ENCODE results near the gene MAST3. TPM values are rescaled to one million over a fixed set of nuclear protein-coding genes. Genes with fewer than 3 reads are reported as not detected.

The MAST3 gene
- total and polyA plus RNA-seq, 12 donors: 1.6 to 19.1 (median 11.4) TPM

GRCh38 chr19:18065173-18065495 lies 32.4 kb upstream of the MAST3 start:
- Histone ChIP-seq H3K9me3 (replicated peaks in 1 of 3) (no peaks in the 10 kb centered on the region), H3K27me3 (no peaks in the 10 kb centered on the region), H3K4me3 (no peak overlapping the region), H3K27ac (no peak overlapping the region), H3K4me1 (replicated peaks in 1 of 2) (no peaks in the 10 kb centered on the region), H3K36me3 (replicated peaks in 1 of 2) (no peaks in the 10 kb centered on the region)
- 82 to 100% (median 86%) methylated on average over 1 of the region's 1 CpG; no CpG with 5 or more reads in 1 of the 4 donors for WGBS, 4 donors
- TF ChIP-seq, protein P1, sequence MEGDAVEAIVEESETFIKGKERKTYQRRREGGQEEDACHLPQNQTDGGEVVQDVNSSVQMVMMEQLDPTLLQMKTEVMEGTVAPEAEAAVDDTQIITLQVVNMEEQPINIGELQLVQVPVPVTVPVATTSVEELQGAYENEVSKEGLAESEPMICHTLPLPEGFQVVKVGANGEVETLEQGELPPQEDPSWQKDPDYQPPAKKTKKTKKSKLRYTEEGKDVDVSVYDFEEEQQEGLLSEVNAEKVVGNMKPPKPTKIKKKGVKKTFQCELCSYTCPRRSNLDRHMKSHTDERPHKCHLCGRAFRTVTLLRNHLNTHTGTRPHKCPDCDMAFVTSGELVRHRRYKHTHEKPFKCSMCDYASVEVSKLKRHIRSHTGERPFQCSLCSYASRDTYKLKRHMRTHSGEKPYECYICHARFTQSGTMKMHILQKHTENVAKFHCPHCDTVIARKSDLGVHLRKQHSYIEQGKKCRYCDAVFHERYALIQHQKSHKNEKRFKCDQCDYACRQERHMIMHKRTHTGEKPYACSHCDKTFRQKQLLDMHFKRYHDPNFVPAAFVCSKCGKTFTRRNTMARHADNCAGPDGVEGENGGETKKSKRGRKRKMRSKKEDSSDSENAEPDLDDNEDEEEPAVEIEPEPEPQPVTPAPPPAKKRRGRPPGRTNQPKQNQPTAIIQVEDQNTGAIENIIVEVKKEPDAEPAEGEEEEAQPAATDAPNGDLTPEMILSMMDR (IDR thresholded peaks at IDR 0.05): no peak
- no peak for TF ChIP-seq POLR2A (IDR thresholded peaks at IDR 0.05)
- intact Hi-C loops (cut with DNase I): loop anchor here in 1 of 2 donors (10.0 kb wide), 1 partner anchor 120 kb away; no protein-coding TSS in a partner anchor
- DNase-seq: no peak

DNA sequence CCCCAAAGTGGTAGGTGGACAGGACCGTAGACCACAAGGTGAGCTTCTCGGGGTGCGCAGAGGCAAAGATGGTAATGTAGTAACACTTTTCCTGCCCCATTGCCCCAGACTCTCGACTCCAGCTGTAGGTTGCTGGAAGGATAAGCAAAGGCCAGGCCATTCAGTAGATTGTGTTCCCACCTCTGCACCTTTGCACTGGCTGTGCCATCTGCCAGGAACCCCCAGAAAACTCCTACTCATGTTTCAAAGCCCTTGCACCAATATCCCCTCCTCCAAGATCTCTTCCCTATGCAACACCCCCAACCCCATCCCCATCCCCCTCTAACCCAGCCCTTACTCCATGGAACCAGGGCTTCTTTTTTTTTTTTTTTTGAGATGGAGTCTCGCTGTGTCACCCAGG lies 29.2 kb upstream of the MAST3 start:
- H3K27me3 ChIP-seq: no peaks in the 10 kb centered on the region
- TF ChIP-seq POLR2A (IDR thresholded peaks at IDR 0.05): no peak
- TF ChIP-seq, protein P1 (IDR thresholded peaks at IDR 0.05): no peak
- no peaks in the 10 kb centered on the region for H3K9me3 ChIP-seq (replicated peaks in 1 of 3)
- no peak overlapping the region for H3K4me3 ChIP-seq
- WGBS, 4 donors: 85 to 96% (median 87%) methylated on average over 5 of the region's 5 CpGs
- no peaks in the 10 kb centered on the region for H3K36me3 ChIP-seq (replicated peaks in 1 of 2)
- DNase-seq: no peak
- intact Hi-C loops (cut with DNase I): loop anchor here in 1 of 2 donors (10.0 kb wide), 1 partner anchor 124 kb away; no protein-coding TSS in a partner anchor
- H3K27ac ChIP-seq: no peak overlapping the region
- no peaks in the 10 kb centered on the region for H3K4me1 ChIP-seq (replicated peaks in 1 of 2)

DNA sequence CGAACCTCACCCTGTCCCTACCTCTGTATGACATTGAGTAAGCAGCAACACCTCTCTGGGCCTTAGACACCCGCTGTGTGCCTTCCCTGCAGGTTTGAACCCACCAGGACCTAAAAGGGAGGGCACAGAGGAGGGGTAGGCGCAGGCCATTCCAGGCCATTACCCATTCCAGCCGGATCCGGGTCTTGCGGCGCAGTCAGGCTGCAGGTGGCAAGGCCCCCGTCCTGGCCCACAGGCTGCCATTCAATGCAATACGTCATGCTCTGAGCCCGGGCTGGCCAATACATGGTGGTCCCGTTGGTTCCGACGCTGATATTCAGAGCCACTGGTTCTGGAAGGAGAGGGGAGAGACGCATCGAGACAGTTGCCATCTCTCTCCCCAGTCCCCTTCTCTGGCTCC lies 28.2 kb upstream of the MAST3 start:
- Histone ChIP-seq H3K4me3 (no peak overlapping the region), H3K4me1 (replicated peaks in 1 of 2) (no peaks in the 10 kb centered on the region), H3K27me3 (no peaks in the 10 kb centered on the region), H3K9me3 (replicated peaks in 1 of 3) (no peaks in the 10 kb centered on the region), H3K36me3 (replicated peaks in 1 of 2) (no peaks in the 10 kb centered on the region), H3K27ac (no peak overlapping the region)
- WGBS, 4 donors: 76 to 90% (median 84%) methylated on average over 4 to 15 of the region's 15 CpGs
- TF ChIP-seq POLR2A (IDR thresholded peaks at IDR 0.05): no peak
- TF ChIP-seq, protein P1 (IDR thresholded peaks at IDR 0.05): no peak
- intact Hi-C loops (cut with DNase I): loop anchor here in 1 of 2 donors (10.0 kb wide), 1 partner anchor 125 kb away; no protein-coding TSS in a partner anchor
- no peak for DNase-seq

DNA sequence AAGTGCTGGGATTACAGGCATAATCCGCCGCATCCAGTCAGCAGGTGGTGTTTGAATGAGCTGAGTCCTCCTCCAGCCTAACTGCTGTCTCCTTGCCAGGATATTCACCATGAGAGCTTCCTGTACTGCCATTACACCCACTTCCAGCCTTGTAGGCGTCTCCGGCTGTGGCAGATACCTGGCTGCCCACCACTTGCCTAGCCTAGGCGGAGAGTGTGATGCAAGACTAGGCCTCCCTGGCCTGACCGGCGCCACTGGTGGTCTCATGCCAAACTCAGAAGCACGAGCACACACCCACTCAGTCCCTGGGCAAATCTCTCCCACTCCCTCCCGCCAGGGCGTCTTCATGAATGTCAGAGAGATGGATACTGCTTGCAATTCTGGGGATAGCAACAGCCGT lies 27.4 kb upstream of the MAST3 start:
- Histone ChIP-seq H3K27ac (no peak overlapping the region), H3K4me3 (no peak overlapping the region), H3K4me1 (replicated peaks in 1 of 2) (no peaks in the 10 kb centered on the region), H3K9me3 (replicated peaks in 1 of 3) (no peaks in the 10 kb centered on the region), H3K27me3 (no peaks in the 10 kb centered on the region), H3K36me3 (replicated peaks in 1 of 2) (no peaks in the 10 kb centered on the region)
- no peak for TF ChIP-seq POLR2A (IDR thresholded peaks at IDR 0.05)
- TF ChIP-seq, protein P1 (IDR thresholded peaks at IDR 0.05): no peak
- intact Hi-C loops (cut with DNase I): no loop called here
- no peak for DNase-seq
- 67 to 83% (median 80%) methylated on average over 5 to 11 of the region's 11 CpGs for WGBS, 4 donors
